Body of pancreas (tissue), 4 donors: ENCODE data around the gene MLLT10. TPM values are rescaled to one million over a fixed set of nuclear protein-coding genes. Genes with fewer than 3 reads are reported as not detected.
A peak's percentile ranks its signal among the peaks of the same experiment; 100 is the strongest.

Experiments
- ATAC-seq: fragments of 150-250 bp; one replicate; pipeline ENCODE4 v1.9.1; 2016
- DNase-seq, 4 donors: peaks; one replicate each; pipeline ENCODE4 v3.0.0-alpha.2; 2019
- H3K27ac ChIP-seq, 4 donors: fragments of 200-600 bp; sonication (generic); 1 replicate in 3 of 4; 2 replicates in 1 of 4; pipeline versions ENCODE4 v1.5.1 to v1.6.1; 2016 to 2019; ENCODE audit warnings: mild to moderate bottlenecking in 1 of 4, mixed read lengths in 1 of 4, moderate library complexity in 1 of 4
- H3K27me3 ChIP-seq, 2 donors: fragments of 200-600 bp; sonication (generic); one replicate each; pipeline ENCODE4 v1.6.0; 2016; ENCODE audit warnings: mild to moderate bottlenecking in 1 of 2
- H3K36me3 ChIP-seq, 2 donors: fragments of 200-600 bp; sonication (generic); replicated peaks in 1 of 2; 2 replicates each; pipeline ENCODE4 v1.5.1; 2016; ENCODE audit warnings: low read depth in 2 of 2; ENCODE audit not compliant: insufficient read depth in 1 of 2
- H3K4me1 ChIP-seq: fragments of 200-600 bp; sonication (generic); one replicate; pipeline ENCODE4 v1.6.0; 2016
- H3K4me3 ChIP-seq, 2 donors: fragments of 200-600 bp; sonication (generic); 1 replicate in 1 of 2; 2 replicates in 1 of 2; pipeline ENCODE4 v1.5.1; 2016 to 2019
- H3K9me3 ChIP-seq, 3 donors: fragments of 200-600 bp; sonication (generic); 1 replicate in 2 of 3; 2 replicates in 1 of 3; pipeline ENCODE4 v1.5.1; 2016
- CTCF ChIP-seq, 7 experiments: fragments of 450-650 bp in 4 of 7; fragments of 200-600 bp in 3 of 7; sonication (generic) in 3 of 7; IDR thresholded peaks; one replicate each; pipeline ENCODE4 v1.5.1; 2016 to 2019; ENCODE audit warnings: antibody characterized with exemption in 7 of 7
- POLR2A ChIP-seq, 3 donors: fragments of 450-650 bp; IDR thresholded peaks; one replicate each; pipeline ENCODE4 v1.6.1; 2016; ENCODE audit warnings: antibody characterized with exemption in 3 of 3, mild to moderate bottlenecking in 2 of 3
- WGBS, 2 donors: methylation state at CpG; one replicate each; pipeline ENCODE4 v1.1.5; 2017; 5-methylcytosine and 5-hydroxymethylcytosine counted together
- intact Hi-C: fragments of 100-400 bp; cut with DNase I; formaldehyde crosslinking; loops from one replicate; pipeline ENCODE4 v1.15.1; 2023
- total RNA-seq, 2 donors: library from RNA; depleted of rRNA; stranded (reverse); fragments of >200 nt; gene quantifications; one replicate each; pipeline ENCODE4 v1.1.0, GENCODE V29; 2016

The MLLT10 gene
- total RNA-seq, 2 donors from 2014 or later: 23.7 to 30.1 TPM

GRCh38 chr10:21531164-21531563 is 2.9 kb upstream of the MLLT10 start:
- H3K27ac ChIP-seq: peak overlapping the region in 3 of 4 donors; percentile 30 to 99 (median 99)

GRCh38 chr10:21532694-21533466 is 1.2 kb upstream of the MLLT10 start:
- 8 to 14% methylated on average over 10 of the region's 10 CpGs for WGBS, 2 donors
- peak overlapping the region in 1 of 2 donors; percentile 41 for H3K4me3 ChIP-seq
- no peaks in the 10 kb centered on the region for H3K27me3 ChIP-seq
- no peak for DNase-seq
- peak overlapping the region; percentile 98 to 99 (median 99) for H3K27ac ChIP-seq
- TF ChIP-seq POLR2A (IDR thresholded peaks at IDR 0.05) (no peak), CTCF (IDR thresholded peaks at IDR 0.05) (no peak)
- intact Hi-C loops: no loop called here
- H3K4me1 ChIP-seq: peaks cover 32% of the 10 kb centered on the region
- no peaks in the 10 kb centered on the region for H3K9me3 ChIP-seq
- ATAC-seq: no peak
- no peaks in the 10 kb centered on the region for H3K36me3 ChIP-seq

More at GRCh38 chr10:21531164-21531563, 2.9 kb upstream of the MLLT10 start:
- peaks cover 30% of the 10 kb centered on the region for H3K4me1 ChIP-seq
- H3K9me3 ChIP-seq: no peaks in the 10 kb centered on the region
- no peaks in the 10 kb centered on the region for H3K27me3 ChIP-seq
- no peak for DNase-seq
- no peaks in the 10 kb centered on the region for H3K36me3 ChIP-seq
- no peak for TF ChIP-seq POLR2A (IDR thresholded peaks at IDR 0.05)
- TF ChIP-seq CTCF (IDR thresholded peaks at IDR 0.05): no peak
- no peak overlapping the region for H3K4me3 ChIP-seq
- ATAC-seq: no peak
- intact Hi-C loops: no loop called here
- 48 to 56% methylated on average over 1 of the region's 1 CpG for WGBS, 2 donors

- peak overlapping the region; percentile 98 to 99 (median 99) for H3K27ac ChIP-seq
- 0% methylated on average over 15 of the region's 26 CpGs; no CpG with 5 or more reads in 1 of the 2 donors for WGBS, 2 donors
- ATAC-seq (no peak), DNase-seq (no peak)
- H3K36me3 ChIP-seq: peaks cover 0 to 2% of the 10 kb centered on the region in 2 donors
- H3K9me3 ChIP-seq: no peaks in the 10 kb centered on the region
- peak overlapping the region; percentile 65 to 81 for H3K4me3 ChIP-seq
- TF ChIP-seq POLR2A (IDR thresholded peaks at IDR 0.05): no peak
- no peak for TF ChIP-seq CTCF (IDR thresholded peaks at IDR 0.05)
- no peaks in the 10 kb centered on the region for H3K27me3 ChIP-seq
- intact Hi-C loops: no loop called here
- peaks cover 25% of the 10 kb centered on the region for H3K4me1 ChIP-seq
These were observed 201 bp downstream of the MLLT10 start for GRCh38 chr10:21534280-21534586.

- intact Hi-C loops: no loop called here
- Histone ChIP-seq H3K4me3 (peak overlapping the region; percentile 65 to 81), H3K27ac (peak overlapping the region; percentile 98 to 99 (median 99)), H3K36me3 (peaks cover 0 to 4% of the 10 kb centered on the region in 2 donors), H3K27me3 (no peaks in the 10 kb centered on the region), H3K9me3 (no peaks in the 10 kb centered on the region), H3K4me1 (peaks cover 25% of the 10 kb centered on the region)
- ATAC-seq (no peak), DNase-seq (peak; percentile 46 to 69 (median 56))
- 0 to 1% methylated on average over 1 to 41 of the region's 96 CpGs for WGBS, 2 donors
- TF ChIP-seq CTCF (IDR thresholded peaks at IDR 0.05) (peak in 1 of 7 experiments; percentile 6), POLR2A (IDR thresholded peaks at IDR 0.05) (no peak)
These were observed 817 bp downstream of the MLLT10 start for GRCh38 chr10:21534604-21535493.
